NB4 (cell line): Measurements from ENCODE around the gene COL5A2.

ENCODE experiments used
- CTCF ChIP-seq: IDR thresholded peaks from one replicate; pipeline ENCODE4 v1.5.1; 2012; ENCODE audit warnings: low read depth, low read length
- MAX ChIP-seq: IDR thresholded peaks from 2 replicates; pipeline ENCODE4 v1.6.1; 2011; ENCODE audit warnings: low read depth, low read length
- MYC ChIP-seq: IDR thresholded peaks from 2 replicates; pipeline ENCODE4 v1.6.1; 2011; ENCODE audit warnings: low read depth, low read length

- TF ChIP-seq CTCF (no peak), MYC (no peak), MAX (no peak)
Observed at GRCh38 chr2:189047171-189047888, 132.2 kb downstream of the COL5A2 start.
